ENCODE results near the gene AMIGO3.
"Not testable (repeated sequence)": the region's sequence is repeated elsewhere in the genome, so short reads cannot be mapped to it uniquely, and the experiment has no call there.

AMIGO3 gene

GRCh38 chr3:49719214-49719884 lies at the start of gene AMIGO3:
AMIGO3 (minus strand) TSS chr3:49719684; CDS start chr3:49719465, 219 bp downstream.
- peak; percentile 86 for DNase-seq

DNA sequence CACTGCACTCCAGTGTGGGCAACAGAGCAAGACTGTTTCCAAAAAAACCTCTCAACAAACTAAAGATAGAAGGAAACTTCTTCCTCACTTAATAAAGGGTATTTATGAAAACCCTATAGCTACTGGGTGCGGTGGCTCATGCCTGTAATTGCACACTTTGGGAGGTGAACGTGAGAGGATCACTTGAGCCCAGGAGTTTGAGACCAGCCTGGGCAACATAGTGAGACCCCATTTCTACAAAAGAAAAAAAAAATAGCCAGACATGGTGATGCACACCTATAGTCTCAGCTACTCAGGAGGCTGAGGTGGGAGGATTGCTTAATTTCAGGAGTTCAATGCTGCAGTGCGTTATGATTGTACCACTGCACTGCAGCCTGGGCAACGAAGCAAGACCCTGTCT lies 44.5 kb upstream of the AMIGO3 start:
- no peak for DNase-seq

DNA sequence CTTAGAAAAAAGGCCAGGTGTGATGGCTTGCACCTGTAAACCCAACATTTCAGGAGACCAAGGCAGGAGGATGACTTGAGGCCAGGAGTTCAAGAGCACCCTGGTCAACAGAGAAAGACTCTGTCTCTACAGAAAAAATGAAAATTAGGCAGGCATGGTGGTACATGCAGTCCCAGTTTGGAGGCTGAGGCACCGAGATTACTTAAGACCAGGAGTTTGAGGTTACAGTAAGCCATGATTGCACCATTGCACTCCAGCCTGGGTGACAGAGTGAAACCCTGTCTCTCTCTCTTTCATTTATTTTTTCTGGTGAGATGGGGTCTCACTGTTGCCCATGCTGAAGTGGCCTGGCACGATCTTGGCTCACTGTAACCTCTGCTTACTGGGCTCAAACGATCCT lies 42.2 kb upstream of the AMIGO3 start:
- DNase-seq = no peak

GRCh38 chr3:49759226-49759625 lies 39.7 kb upstream of the AMIGO3 start:
- DNase-seq = no peak

- no peak for DNase-seq
These were observed 37.7 kb upstream of the AMIGO3 start for GRCh38 chr3:49757197-49757596.

DNA sequence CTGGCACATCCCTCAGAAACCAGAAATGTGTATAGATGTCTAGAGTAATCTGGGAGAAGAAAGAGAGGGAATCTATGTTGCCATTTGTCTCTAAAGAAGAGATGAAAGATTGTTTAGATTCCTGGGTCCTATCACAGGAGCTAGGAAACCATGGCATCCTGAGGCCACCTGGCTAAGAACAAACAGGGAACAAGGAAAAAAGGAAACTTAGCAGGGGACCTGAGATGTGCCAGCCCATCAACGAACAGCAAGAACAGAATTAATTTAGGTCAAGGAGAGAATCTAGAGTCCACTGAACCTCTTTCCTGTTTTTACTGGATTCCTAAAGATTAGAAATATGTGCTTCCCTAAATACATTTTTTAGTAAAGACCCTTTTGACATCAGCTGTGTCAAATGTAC lies 36.6 kb upstream of the AMIGO3 start:
- no peak for DNase-seq

DNA sequence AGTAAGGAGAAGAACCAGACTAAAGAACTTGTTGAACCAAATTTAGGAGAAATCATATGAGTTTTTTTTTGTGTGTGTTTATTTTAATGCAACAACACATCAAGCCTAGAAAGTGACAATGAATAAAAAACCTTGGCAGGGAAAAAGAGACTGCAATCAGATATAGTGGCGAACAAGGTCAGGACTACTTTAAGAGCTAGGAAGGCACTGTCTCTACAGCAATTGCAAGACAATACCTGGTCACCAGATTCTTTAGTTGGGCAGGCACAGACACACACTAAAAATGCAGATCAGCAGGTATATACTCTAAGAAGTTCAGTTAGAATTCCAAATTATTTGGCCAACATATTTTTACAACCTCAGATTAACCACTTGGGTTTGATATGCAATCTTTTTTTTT lies 35.1 kb upstream of the AMIGO3 start:
- no peak for DNase-seq

DNA sequence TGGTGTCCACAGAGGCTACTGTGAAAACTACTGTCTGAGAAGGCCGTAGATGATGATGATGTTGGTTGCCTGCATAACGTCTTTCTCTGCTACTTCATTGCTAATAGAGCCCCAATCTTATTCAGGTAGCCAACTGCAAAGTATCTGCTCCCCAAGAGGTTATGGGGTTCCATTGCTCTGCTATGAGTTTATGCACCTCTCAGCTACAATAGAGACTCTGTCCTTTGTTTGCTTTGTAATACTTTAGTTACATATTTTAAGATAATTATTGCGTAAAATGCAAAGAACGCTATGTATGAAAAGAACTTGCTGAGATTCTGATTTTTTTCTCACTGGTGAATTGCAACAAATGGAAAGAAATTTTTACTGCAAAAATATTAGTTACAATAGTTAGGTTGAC lies 32.0 kb upstream of the AMIGO3 start:
- DNase-seq = no peak

- no peak for DNase-seq
These were observed 30.6 kb upstream of the AMIGO3 start for GRCh38 chr3:49750056-49750455.

- not testable (repeated sequence) for DNase-seq
These were observed 29.4 kb upstream of the AMIGO3 start for GRCh38 chr3:49748874-49749273.

GRCh38 chr3:49747792-49748480 lies 28.5 kb upstream of the AMIGO3 start:
- DNase-seq = no peak

- no peak for DNase-seq
These were observed 26.5 kb upstream of the AMIGO3 start for GRCh38 chr3:49745986-49746385.

- no peak for DNase-seq
These were observed 20.9 kb upstream of the AMIGO3 start for GRCh38 chr3:49740427-49740826.

- DNase-seq = no peak
These were observed 18.7 kb upstream of the AMIGO3 start for GRCh38 chr3:49738067-49738713.

DNA sequence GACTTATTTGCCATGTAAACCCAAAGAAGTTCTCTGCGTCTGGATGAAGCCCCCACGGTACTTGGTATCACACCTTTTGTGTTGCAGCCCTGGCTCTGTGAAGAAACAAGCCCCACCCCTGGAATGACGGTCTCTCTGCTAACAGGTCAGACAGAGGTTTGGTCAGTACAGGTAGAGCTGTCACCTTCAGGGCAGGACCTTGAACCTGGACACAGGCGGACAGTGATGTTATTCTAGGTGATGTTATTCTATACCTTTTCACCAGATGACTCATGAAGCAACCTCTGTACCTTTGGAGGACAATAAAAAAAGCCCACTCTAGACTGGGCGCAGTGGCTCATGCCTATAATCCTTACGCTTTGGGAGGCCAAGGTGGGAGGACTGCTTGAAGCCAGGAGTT lies 15.3 kb upstream of the AMIGO3 start:
- no peak for DNase-seq

DNA sequence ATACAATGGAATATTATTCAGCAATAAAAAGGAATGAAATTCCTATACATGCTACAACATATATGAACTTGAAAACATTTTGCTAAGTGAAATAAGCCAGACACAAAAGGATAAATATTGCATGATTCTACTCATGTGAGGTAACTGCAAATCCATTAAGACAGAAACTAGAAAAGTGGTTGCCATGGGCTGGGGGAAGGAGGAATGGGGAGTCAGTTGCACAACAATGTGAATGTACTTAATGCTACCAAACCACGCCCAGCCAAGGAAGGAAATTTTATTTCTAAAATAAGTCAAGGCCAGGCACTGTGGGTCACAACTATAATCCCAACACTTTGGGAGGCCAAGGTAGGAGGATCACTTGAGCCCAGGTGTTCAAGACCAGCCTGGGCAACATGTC lies 14.1 kb upstream of the AMIGO3 start:
- DNase-seq = no peak

- no peak for DNase-seq
These were observed 13.1 kb upstream of the AMIGO3 start for GRCh38 chr3:49732597-49732996.

DNA sequence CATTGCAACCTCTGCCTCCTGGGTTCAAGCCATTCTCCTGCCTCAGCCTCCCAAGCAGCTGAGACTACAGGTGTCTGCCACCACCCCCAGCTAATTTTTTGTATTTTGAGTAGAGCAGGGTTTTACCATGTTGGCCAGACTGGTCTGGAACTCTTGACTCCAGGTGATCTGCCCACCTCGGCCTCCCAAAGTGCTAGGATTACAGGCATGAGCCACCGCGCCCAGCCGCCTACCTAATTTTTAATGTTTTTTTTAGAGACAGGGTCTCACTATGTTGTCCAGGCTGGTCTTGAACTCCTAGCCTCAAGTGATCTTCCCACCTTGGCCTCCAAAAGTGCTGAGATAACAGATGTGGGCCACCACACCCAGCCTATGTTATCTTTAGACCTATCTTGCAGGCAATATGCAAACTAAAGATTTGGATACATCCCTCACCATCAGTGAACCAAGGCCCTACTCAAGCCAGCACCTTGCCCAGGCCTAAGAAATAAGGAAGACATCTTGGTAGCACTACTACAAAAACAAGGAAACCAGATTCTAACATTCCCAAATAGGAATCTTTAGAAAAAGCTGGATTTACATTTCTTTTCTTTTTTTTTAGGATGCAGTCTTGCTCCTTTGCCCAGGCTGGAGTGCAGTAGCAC lies 10.6 kb upstream of the AMIGO3 start:
- DNase-seq = no peak

- DNase-seq = no peak
These were observed 8.5 kb upstream of the AMIGO3 start for GRCh38 chr3:49727924-49728361.

DNA sequence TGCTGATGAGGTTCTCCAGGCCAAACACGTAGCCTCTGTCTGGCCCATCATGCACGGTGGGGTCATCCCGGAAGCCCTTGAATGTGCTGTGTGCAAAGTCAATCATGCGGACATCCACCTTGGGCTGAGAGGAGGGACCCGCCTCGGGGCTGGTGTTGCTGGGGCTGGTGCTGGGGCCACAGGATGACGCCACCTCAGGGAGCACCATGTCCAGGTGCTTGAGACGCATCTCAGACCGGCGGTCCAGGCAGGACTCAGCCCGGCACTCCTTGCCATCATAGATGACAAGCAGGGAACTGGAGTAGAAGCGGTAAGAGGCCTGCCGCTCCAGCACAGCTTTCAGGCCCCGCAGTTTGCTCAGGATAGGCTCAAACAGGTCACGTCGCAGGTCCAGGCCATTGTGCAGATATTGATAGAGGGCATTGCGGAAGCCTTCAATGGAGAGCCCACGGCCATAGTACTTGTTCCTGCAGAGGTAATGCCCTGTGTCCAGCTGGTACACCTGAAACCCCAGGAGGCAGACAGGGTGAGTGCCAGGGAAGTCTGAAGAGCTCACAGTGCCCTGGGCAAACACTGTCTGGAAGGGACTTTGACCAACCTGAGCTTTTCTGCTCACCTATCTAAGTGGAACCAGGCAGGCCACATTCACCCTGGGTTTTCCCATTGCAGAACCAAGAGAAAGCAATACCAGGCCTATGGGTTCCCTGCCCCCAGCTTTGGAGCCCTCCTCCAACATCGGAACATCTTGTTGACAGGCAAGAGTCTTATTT lies 7.9 kb upstream of the AMIGO3 start:
- DNase-seq = no peak

DNA sequence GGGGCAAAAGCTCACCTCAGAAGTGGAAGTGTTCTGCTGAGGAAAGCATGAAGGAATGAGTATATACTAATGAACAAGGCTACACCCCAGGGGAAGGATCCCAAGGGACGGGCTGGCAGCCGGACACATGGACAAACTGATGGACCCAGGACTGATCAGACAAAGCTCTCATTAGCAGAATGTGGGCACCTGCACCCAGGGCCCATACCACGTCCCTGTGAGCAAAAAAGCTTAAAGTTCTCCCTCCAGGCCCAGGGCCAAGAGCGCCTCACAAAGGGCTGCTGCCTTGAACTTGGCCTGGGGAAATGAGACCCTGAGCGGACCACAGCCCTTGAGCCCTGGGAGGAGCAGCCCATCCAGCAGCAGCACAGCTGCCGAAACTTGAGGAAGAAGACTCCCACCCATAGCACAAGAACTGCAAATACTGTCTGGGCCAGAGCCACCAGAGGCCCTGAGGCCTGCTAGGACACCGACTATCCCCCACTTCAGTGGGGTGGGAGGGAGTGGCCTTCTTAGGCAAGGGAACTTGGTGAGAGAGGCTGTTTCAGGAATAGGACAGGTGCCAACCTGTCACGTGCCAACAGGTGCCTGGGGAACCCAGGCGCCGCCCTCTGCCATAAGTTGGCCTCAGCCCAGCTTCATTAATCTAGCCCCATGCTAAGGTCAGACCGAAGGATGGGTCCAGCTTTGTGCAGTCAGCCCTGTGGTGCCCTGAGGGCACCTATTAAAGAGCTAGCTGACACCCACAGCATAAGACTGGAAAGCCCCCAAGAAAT lies 6.6 kb upstream of the AMIGO3 start:
- DNase-seq = no peak

GRCh38 chr3:49724586-49724985 lies 5.1 kb upstream of the AMIGO3 start:
- no peak for DNase-seq

Measured in NCI-H2171 (cell line).